ENCODE results near the gene SARM1.

SARM1 gene

GRCh38 chr17:28342313-28342712, 29.2 kb upstream of the SARM1 start:
- no peak for DNase-seq

DNA sequence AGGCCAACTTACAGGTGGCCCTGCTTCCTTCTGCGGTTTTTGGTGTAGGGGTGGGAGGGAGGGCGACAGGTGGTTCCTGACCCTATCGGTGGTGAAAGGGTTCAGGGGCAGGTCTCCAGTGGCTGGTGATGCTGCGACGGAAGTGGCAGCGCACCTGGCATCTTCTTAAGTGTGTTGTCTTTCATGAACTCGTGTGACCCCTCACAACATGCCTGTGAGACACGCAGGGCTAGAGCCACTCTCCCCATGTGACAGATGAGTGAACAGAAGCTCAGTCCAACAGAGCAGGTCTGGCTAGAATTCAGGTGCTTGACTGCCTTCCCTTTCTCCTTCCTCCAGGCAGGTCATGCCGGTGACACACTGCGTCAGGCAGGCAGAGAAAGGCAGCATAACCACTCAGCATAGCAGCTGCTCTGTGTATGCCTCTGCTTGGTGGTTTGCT, 28.0 kb upstream of the SARM1 start:
- DNase-seq, result no peak

DNA sequence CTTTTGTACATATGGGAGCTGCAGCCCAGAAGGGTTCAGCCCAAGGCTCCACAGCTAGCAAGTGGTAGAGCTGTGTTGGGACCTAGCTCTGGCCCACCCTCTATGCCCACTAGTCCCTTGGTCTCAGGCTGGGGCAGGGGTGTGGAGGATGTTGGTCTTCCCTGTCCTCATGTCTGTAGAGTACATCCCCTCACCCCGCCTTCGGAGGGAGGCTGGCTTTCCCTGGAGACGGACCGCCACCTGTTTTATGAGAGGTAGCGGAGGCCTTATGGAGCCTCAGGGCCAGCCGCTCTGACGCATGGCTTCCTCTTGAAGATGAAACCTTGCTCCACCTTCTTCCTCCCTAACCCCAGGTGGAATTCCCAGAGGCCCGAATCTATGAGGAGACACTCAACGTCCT, 27.5 kb upstream of the SARM1 start:
- DNase-seq, result no peak

DNA sequence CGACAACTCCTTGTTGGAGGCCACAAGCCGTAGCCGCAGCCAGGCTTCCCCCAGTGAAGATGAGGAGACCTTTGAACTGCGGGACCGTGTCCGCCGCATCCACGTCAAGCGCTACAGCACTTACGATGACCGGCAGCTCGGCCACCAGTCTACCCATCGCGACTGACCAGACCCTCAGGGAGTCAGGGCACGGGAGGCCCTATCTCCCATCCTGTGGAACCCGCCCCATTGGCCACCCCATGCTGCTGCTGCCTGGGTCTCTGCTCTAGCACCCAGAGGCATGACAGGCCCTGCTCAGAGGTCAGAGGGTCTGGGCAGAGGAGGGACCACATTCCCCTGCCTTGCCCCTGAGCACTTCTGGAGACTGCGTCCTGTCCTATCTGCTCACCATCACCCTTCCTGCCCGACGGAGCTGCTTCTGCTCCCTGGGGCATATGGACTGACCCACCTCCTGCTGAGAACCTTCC, 27.0 kb upstream of the SARM1 start:
- DNase-seq, result no peak

DNA sequence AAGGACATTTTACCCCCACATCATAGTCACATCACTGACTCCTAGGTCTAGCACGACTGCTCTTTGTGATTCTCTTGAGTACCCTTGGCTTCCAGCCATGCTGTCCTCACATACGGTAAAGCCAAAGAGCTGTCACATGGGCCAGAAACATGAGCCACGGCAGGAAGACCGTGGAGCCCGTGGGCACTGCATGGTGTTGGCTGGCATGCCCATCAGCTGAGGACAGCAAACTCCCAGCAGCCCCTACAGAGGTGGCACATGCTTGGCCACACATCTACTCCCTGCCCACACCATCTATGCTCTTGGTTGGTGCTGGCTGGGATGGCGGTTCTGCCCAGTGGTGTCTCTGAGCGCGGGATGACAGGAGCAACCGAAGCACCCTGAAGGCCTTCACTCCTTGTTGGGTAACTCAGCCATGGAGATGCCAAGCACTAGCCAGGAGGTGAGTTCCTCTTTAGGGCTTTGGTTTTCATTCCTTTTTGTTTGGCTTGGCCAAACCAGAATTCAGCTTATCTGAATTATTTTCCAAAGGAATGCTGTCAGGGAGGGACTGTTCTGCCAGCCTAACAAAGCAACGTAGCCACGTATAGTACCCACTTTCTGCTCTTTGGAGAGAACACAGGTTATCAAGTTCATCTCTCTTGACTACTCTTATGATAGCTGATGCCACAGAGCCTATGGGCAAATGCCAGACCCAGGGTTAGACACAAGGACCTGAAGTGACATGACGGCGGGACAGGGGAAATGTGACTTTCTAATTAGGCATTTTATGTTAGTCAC, 25.9 kb upstream of the SARM1 start:
- DNase-seq, result no peak

GRCh38 chr17:28346199-28346580, 25.3 kb upstream of the SARM1 start:
- no peak for DNase-seq

GRCh38 chr17:28346746-28347246, 24.7 kb upstream of the SARM1 start:
- no peak for DNase-seq

DNA sequence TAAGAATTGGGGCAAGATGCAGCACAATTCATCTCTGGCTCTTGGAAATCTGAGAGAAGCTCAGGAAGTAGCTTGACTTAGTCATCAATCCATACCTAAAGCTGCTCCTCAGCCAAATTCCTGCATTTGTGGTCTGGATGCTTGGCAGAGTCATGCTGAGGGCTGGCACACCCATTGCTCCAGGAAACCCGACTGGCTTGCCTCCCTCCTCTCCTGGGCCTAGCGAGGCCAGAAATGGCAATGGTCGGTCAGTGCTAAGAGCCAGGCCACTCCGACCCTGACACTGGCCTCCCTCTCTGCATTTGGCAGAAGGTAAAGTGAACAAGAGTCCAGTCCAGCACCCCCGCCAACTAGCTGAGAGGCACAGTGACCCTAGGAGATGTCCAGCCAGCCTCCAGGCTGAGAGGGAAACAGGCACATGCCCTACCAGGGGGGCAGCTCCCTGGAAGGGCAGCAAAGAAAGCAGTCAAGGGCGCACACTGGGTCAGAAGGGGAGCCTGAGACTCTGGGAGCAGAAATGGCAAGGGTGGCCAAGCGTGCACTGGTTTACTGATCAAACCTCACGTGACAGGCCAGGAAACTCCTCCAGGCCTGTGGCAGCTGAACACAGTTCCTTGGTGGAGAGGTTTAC, 24.1 kb upstream of the SARM1 start:
- no peak for DNase-seq

DNA sequence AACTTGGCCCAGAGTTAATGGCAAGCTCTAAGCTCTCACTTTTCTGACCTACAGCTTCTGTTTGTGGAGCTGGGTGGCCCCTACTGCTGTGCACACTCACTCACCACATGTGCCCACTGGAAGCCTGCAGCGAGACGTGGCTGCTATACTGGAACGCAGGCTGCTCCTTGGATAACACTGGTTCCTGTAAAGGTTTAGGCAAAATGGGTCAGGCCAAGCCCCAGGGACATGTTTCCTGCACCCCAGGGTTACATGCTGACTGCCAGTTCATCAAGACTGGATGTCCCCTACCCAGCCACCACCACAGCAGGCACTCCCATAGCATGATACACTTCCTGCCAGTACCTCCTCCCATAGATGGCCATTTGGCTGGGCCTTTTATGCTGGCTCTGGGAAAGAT, 22.5 kb upstream of the SARM1 start:
- no peak for DNase-seq

- DNase-seq, result no peak
These were observed 21.2 kb upstream of the SARM1 start for GRCh38 chr17:28350271-28350670.

GRCh38 chr17:28357061-28357900, 14.2 kb upstream of the SARM1 start, which contains the start of gene POLDIP2:
Gene POLDIP2 (minus strand): TSS chr17:28357527. CDS start chr17:28357448, 79 bp downstream.
- peak; percentile 93 for DNase-seq

DNA sequence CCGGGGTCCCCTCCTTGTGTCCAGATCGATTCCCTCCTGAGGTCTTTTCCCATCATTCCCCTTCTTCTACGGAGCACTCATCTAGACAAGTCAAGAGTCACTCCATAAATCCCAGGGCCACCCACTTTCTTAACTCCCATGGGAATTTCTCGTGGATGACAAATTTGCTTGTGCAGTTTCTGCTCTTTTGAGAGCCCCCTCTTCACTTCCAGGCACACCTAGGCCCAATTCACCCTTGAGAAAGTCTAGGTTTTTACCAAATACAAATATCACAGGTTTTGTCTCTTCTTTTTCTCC, 13.6 kb upstream of the SARM1 start:
- no peak for DNase-seq

DNA sequence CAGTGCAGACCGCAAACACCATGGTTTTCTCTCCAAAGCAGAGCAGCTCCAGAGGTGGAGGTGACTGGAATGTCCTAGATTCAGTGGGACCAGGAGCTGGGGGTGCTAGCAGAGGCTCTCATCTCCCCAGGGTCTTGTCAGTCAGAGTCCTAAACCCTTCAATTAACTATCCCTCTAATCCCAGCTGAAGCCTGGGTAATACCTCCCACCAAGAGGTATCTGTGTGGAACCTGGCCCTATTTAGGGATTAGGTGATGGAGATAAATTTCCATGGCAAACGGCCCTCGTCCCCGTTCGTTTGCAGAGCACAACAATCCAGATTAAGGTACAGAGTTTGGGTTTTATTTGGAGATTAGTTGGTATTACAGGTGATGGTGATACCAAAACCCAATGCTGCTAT, 8.3 kb upstream of the SARM1 start:
- DNase-seq, result no peak

- no peak for DNase-seq
These were observed 7.5 kb upstream of the SARM1 start for GRCh38 chr17:28363776-28364650.

DNA sequence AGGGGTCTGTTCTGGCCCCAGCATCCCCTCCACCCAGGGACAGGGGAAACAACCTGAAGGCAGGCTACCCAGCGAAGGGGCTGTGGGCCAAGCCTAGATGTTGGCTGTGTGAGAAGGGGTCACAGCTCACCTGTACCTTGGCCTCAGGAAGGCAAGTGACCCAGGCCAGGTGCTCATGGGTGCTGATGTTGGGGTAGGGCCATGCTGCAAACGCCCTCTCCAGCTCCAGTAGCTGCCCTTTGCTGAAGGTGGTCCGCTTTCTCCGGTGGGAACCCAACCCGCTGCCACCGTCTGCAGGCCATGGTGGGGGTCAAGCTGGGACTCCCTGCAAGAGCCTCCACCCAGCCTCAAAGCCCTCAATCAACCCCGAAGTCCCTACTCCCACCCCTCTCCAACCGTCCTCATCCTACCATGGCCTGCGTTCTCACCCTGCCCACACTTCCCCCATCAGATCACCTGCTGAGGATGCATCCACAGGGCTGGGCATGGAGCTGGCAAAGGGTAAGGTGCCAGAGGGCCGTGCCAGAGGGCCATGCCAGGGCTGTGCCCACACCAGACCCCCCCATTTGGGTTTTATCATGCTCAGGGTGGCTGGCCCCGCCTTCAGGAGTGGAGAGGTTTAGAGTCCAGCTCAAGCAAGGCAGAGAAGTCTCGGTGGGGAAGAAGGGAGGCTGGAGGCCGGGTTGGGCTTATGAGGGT, 6.7 kb upstream of the SARM1 start, which contains the start of gene SEBOX:
SEBOX (minus strand) TSS at position 535 of the 699 bp plus-strand sequence; CDS start at position 487, 48 bp downstream.
- no peak for DNase-seq

GRCh38 chr17:28365487-28365886, 6.0 kb upstream of the SARM1 start:
- no peak for DNase-seq

DNA sequence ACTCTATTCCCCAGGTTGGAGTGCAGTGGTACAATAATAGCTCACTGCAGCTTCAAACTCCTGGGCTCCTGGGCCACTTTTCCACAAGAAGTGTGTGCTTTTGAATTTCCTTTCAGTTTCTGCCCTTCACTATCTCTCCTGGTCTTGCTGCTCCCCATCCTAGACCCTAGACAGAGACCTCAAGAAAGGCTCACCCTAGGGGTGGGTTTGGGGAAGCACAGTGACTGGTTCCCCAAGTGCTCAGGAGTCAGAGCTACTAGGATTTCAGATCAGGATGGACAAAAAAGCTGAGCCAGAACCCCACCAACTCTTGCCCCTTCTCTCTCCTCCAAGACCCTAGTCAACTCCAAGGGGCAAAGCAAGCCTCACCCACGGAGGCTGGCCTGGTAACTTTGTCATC, 4.9 kb upstream of the SARM1 start:
- no peak for DNase-seq

- no peak for DNase-seq
These were observed 3.7 kb upstream of the SARM1 start for GRCh38 chr17:28367641-28368305.

DNA sequence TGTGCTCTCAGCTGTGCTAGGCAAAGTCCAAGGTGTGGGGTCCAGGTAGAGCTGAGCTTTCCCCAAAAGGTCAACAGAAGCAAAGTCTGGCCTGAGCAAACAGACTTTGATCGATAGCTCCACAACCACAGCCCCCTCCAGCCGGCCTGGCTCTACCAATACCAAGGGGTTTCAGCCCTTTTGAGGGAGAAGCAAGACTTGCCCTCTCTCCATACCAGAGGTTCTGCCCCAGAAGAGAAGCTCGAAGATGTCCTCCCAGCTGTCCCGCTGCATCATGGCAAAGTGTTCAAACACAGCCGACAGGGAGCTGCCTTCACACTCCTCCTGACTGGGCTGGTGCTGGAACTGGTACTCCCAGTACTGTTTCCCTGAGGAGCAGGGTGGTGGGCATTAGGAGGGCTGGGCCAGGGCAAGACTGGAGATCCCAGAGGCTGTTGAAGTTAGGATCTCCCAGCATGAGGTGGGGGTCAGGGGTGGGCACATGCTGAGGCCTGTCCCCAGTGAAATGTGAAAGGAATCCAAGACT, 3.1 kb upstream of the SARM1 start:
- no peak for DNase-seq

DNA sequence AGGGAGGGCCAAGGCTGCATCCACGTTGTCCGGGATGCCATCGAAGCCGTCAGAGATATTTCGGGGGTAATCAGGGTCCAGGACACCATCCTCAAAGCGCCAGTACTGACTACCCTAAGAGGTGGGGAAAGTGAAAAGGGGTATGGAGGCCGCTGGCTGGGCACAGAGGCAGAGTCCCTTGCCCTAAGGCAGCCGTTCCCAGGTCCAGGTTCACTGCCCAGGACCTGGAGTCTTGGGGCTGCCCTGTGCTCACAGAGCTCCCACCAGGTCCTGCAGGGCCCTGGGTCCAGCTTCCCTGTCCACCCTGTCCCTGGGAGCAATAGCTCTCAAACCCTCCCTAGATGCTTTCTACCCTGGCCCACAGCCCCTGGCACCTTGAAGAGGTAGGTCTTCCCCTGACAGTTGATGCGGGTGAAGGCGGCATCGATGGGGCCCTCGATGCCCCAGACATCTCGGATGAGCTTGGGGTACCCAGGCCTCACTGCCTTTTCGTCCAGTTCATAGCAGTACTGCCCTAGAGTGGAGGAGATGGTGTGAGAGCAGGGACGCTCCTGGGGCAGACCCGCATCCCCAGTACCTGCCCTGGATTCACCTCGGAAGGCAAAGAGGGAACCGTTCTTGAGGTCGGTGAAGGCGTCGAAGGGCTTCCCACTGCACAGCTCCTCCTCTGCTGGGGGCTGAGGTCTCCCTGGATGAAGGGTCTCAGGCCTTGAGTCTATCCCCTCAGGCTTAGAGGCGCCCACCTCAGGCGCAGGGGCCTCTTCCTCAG, 2.4 kb upstream of the SARM1 start:
- DNase-seq, result no peak
